Measurements from ENCODE around the gene FYB1. TPM values are rescaled to one million over a fixed set of nuclear protein-coding genes. Genes with fewer than 3 reads are reported as not detected.

FYB1 gene
- total and polyA plus RNA-seq, 2 experiments from 2014 or later: not detected

- no peak for ATAC-seq
- no peaks in the 10 kb centered on the region for H3K27me3 ChIP-seq (ENCODE audit: insufficient read depth)
- no peaks in the 10 kb centered on the region for H3K27me3 Mint-ChIP-seq (ENCODE audit: insufficient read depth, low read depth, poor library complexity)
- H4K20me1 ChIP-seq (replicated peaks; ENCODE audit: insufficient read depth): no peaks in the 10 kb centered on the region
- H3K4me3 ChIP-seq: no peak overlapping the region
- no peaks in the 10 kb centered on the region for H3K4me1 Mint-ChIP-seq
- no peaks in the 10 kb centered on the region for H3K36me3 Mint-ChIP-seq (ENCODE audit: low read depth)
- no peaks in the 10 kb centered on the region for H3K9me3 Mint-ChIP-seq
- H3K4me2 ChIP-seq: no peak overlapping the region
- H3K4me1 ChIP-seq (ENCODE audit: insufficient read depth): no peaks in the 10 kb centered on the region
- no peak overlapping the region for H3K4me3 Mint-ChIP-seq
- TF ChIP-seq REST (IDR thresholded peaks at IDR 0.05; ENCODE audit: unreplicated experiment): no peak
- no peak for TF ChIP-seq CREB1 (CRISPR knock-in tag; IDR thresholded peaks at IDR 0.05; ENCODE audit: low read depth)
- TF ChIP-seq EZH2phosphoT487 (IDR thresholded peaks at IDR 0.05; ENCODE audit: unreplicated experiment): no peak
- TF ChIP-seq ETS1 (IDR thresholded peaks at IDR 0.05): no peak
- TF ChIP-seq, protein P1, sequence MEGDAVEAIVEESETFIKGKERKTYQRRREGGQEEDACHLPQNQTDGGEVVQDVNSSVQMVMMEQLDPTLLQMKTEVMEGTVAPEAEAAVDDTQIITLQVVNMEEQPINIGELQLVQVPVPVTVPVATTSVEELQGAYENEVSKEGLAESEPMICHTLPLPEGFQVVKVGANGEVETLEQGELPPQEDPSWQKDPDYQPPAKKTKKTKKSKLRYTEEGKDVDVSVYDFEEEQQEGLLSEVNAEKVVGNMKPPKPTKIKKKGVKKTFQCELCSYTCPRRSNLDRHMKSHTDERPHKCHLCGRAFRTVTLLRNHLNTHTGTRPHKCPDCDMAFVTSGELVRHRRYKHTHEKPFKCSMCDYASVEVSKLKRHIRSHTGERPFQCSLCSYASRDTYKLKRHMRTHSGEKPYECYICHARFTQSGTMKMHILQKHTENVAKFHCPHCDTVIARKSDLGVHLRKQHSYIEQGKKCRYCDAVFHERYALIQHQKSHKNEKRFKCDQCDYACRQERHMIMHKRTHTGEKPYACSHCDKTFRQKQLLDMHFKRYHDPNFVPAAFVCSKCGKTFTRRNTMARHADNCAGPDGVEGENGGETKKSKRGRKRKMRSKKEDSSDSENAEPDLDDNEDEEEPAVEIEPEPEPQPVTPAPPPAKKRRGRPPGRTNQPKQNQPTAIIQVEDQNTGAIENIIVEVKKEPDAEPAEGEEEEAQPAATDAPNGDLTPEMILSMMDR (conservative IDR thresholded peaks at IDR 0.05; ENCODE audit: low read depth in 2 of 2): no peak
- TF ChIP-seq EZH2 (IDR thresholded peaks at IDR 0.05; ENCODE audit: low read depth, unreplicated experiment): no peak
- TF ChIP-seq ZNF331 (CRISPR knock-in tag; IDR thresholded peaks at IDR 0.05; ENCODE audit: low read depth): no peak
- no peak for TF ChIP-seq STAT1 (IDR thresholded peaks at IDR 0.05; ENCODE audit: unreplicated experiment)
- no peak for TF ChIP-seq POLR2AphosphoS5 (IDR thresholded peaks at IDR 0.05; ENCODE audit: low read depth)
- TF ChIP-seq ZNF114 (CRISPR knock-in tag; IDR thresholded peaks at IDR 0.05): no peak
- no peak for TF ChIP-seq ZNF462 (CRISPR knock-in tag; IDR thresholded peaks at IDR 0.05)
- no peak for TF ChIP-seq JUNB (IDR thresholded peaks at IDR 0.05; ENCODE audit: unreplicated experiment)
- DNase-seq (ENCODE audit: low spot score): no peak
- H3F3A ChIP-seq (replicated peaks; ENCODE audit: low read depth): no peaks in the 10 kb centered on the region
- H3K36me3 ChIP-seq (ENCODE audit: insufficient read depth): no peaks in the 10 kb centered on the region
- no peak overlapping the region for H2AFZ ChIP-seq
- no peak overlapping the region for H3K27ac ChIP-seq (ENCODE audit: low read depth)
- no peaks in the 10 kb centered on the region for H3K9me2 ChIP-seq (ENCODE audit: insufficient read depth)
- H3K79me2 ChIP-seq (replicated peaks; ENCODE audit: insufficient read depth): no peaks in the 10 kb centered on the region
- no peak overlapping the region for H3K27ac Mint-ChIP-seq
These were observed 105.9 kb downstream of the FYB1 start for GRCh38 chr5:39113354-39113953.

Measured in GM23338 (cell line).